Neural cell (in vitro differentiated cells): ENCODE data around the gene TAGLN. TPM values are rescaled to one million over a fixed set of nuclear protein-coding genes. Genes with fewer than 3 reads are reported as not detected.

Experiments used
- H2AFZ ChIP-seq: fragments of 200-600, 300-800 bp; sonication (generic), shearing (Covaris generic); 2 replicates; pipeline ENCODE4 v1.6.0; 2014; ENCODE audit warnings: low read depth, mild to moderate bottlenecking, antibody characterized with exemption, low read length, moderate library complexity
- H3F3A ChIP-seq: fragments of 200-600 bp; shearing (Covaris generic); 2 replicates; pipeline ENCODE4 v1.6.1; 2016; ENCODE audit warnings: mild to moderate bottlenecking, moderate library complexity, mixed read lengths, antibody characterized with exemption, low read length; ENCODE audit not compliant: insufficient read depth, poor library complexity, severe bottlenecking
- H3K27ac ChIP-seq: fragments of 200-600, 300-800 bp; sonication (generic), shearing (Covaris generic); 2 replicates; pipeline ENCODE4 v1.5.1; 2014; ENCODE audit warnings: mild to moderate bottlenecking, low read length, moderate library complexity
- H3K27me3 ChIP-seq: fragments of 300-800, 200-600 bp; sonication (generic), shearing (Covaris generic); 2 replicates; pipeline ENCODE4 v1.6.0; 2014; ENCODE audit warnings: mild to moderate bottlenecking, low read depth, low read length, moderate library complexity; ENCODE audit not compliant: insufficient read depth
- H3K36me3 ChIP-seq: fragments of 300-800, 200-600 bp; sonication (generic), shearing (Covaris generic); 2 replicates; pipeline ENCODE4 v1.5.1; 2014; ENCODE audit warnings: mild to moderate bottlenecking, antibody characterized with exemption, low read length, moderate library complexity; ENCODE audit not compliant: insufficient read depth
- H3K4me2 ChIP-seq: fragments of 300-800, 200-600 bp; sonication (generic), shearing (Covaris generic); 2 replicates; pipeline ENCODE4 v1.6.0; 2014; ENCODE audit warnings: mild to moderate bottlenecking, low read length
- H3K4me3 ChIP-seq: fragments of 300-800, 200-600 bp; sonication (generic), shearing (Covaris generic); 2 replicates; pipeline ENCODE4 v1.5.1; 2014; ENCODE audit warnings: mild to moderate bottlenecking, low read length, moderate library complexity
- H3K79me2 ChIP-seq: fragments of 200-600 bp; shearing (Covaris generic); replicated peaks from 2 replicates; pipeline ENCODE4 v1.6.0; 2014; ENCODE audit warnings: mild to moderate bottlenecking, low read length, moderate library complexity; ENCODE audit not compliant: insufficient read depth
- H3K9ac ChIP-seq: fragments of 300-800, 200-600 bp; sonication (generic), shearing (Covaris generic); 2 replicates; pipeline ENCODE4 v1.6.1; 2016; ENCODE audit warnings: mild to moderate bottlenecking, low read length, mixed read lengths
- H3K9me2 ChIP-seq: fragments of 200-600 bp; shearing (Covaris generic); 2 replicates; pipeline ENCODE4 v1.6.1; 2016; ENCODE audit warnings: mild to moderate bottlenecking, low read length, mixed read lengths; ENCODE audit not compliant: insufficient read depth
- H3K9me3 ChIP-seq: fragments of 200-600, 300-800 bp; sonication (generic), shearing (Covaris generic); 2 replicates; pipeline ENCODE4 v1.6.1; 2016; ENCODE audit warnings: mild to moderate bottlenecking, mixed run types, low read length, moderate library complexity, mixed read lengths
- H4K20me1 ChIP-seq: fragments of 200-600 bp; shearing (Covaris generic); 2 replicates; pipeline ENCODE4 v1.6.1; 2016; ENCODE audit warnings: mild to moderate bottlenecking, mixed run types; ENCODE audit not compliant: insufficient read depth
- EP300 ChIP-seq: fragments of 450-650 bp; conservative IDR thresholded peaks from 2 replicates; pipeline ENCODE4 v1.6.1; 2014; ENCODE audit warnings: antibody characterized with exemption, mild to moderate bottlenecking, moderate library complexity; ENCODE audit not compliant: poor library complexity, severe bottlenecking
- EZH2 ChIP-seq: fragments of 200-600, 300-800 bp; shearing (Covaris generic), sonication (generic); IDR thresholded peaks from 2 replicates; pipeline ENCODE4 v1.6.1; 2014; ENCODE audit warnings: antibody characterized with exemption, low read length, borderline replicate concordance, mild to moderate bottlenecking; ENCODE audit not compliant: insufficient read depth, poor library complexity, severe bottlenecking
- MXI1 ChIP-seq: fragments of 450-650 bp; conservative IDR thresholded peaks from 2 replicates; pipeline ENCODE4 v1.6.1; 2014; ENCODE audit warnings: antibody characterized with exemption, mild to moderate bottlenecking; ENCODE audit not compliant: poor library complexity, severe bottlenecking
- POLR2AphosphoS5 ChIP-seq: IDR thresholded peaks from 2 replicates; pipeline ENCODE4 v1.6.1; 2012
- RAD21 ChIP-seq: fragments of 450-650 bp; conservative IDR thresholded peaks from 2 replicates; pipeline ENCODE4 v1.6.1; 2014; ENCODE audit warnings: antibody characterized with exemption, mild to moderate bottlenecking, moderate library complexity
- SMC3 ChIP-seq: fragments of 450-650 bp; conservative IDR thresholded peaks from 2 replicates; pipeline ENCODE4 v1.6.1; 2014; ENCODE audit warnings: antibody characterized with exemption, mild to moderate bottlenecking, moderate library complexity; ENCODE audit not compliant: poor library complexity
- TAF1 ChIP-seq: IDR thresholded peaks from 2 replicates; pipeline ENCODE4 v1.6.1; 2012; ENCODE audit warnings: low read depth
- polyA plus RNA-seq: library from polyadenylated mRNA; depleted of rRNA; stranded (reverse); fragments of >200 nt; gene quantifications from 2 replicates; pipeline ENCODE4 v1.2.3, GENCODE V29; 2014
- TF ChIP-seq, protein P1 (sequence below): IDR thresholded peaks from 2 replicates; pipeline ENCODE4 v1.6.1; 2012; ENCODE audit warnings: borderline replicate concordance
- TF ChIP-seq, protein P2 (sequence below): fragments of 450-650 bp; IDR thresholded peaks from 2 replicates; pipeline ENCODE4 v1.5.1; 2014; ENCODE audit warnings: antibody characterized with exemption, mild to moderate bottlenecking, moderate library complexity; ENCODE audit not compliant: poor library complexity, severe bottlenecking

The TAGLN gene
- polyA plus RNA-seq, 1 donor from 2014 or later: 15.7 TPM

DNA sequence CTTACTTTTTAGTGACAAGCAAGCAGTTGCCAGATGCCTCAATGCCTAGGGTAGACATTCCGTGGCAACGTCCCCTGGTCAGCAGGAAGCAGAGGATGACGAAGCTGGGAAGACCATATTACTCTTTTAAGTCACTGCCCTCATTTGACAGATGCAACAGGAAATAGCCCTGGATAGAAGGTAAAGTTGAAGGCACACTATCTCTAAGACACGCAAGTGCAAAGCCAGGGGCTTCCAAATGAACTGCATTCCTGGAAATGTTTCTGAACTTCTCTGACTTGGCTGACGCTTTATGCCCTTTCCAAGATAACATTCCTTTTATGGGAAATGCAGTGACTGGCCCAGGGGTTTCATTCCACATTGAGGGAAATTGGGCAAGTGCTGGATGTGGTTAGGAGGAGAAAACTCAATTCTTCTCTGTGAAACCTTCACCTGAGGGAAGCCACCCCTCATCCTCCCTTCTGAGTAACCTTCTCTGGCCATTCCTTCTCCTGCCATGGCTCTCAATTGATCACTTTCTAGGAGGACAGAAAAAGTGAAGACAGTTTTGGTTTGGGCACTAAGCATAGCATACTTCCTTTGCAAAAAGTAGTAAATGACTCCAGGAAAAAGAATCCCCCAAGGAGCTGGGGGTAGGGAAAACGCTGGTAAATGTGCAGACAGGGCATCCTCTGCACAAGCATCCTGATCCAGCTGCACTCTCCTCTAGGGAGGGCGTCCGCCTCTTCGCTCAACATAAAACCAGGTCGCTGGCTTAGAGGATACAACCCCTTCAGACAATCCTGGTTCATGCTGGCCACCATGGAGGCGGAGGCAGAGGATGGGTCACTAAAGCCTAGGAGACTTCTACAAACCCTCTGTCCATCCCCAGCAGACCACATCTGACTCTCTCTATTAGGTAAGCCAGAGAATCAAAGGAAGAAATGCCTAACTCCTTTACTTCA lies 18.2 kb downstream of the TAGLN start:
- Histone ChIP-seq H4K20me1 (no peaks in the 10 kb centered on the region), H2AFZ (no peak overlapping the region), H3K79me2 (no peaks in the 10 kb centered on the region), H3K9me2 (no peaks in the 10 kb centered on the region), H3K4me3 (no peak overlapping the region), H3K27ac (no peak overlapping the region), H3K9me3 (no peaks in the 10 kb centered on the region), H3K27me3 (no peaks in the 10 kb centered on the region), H3F3A (no peaks in the 10 kb centered on the region), H3K36me3 (no peaks in the 10 kb centered on the region), H3K9ac (no peak overlapping the region), H3K4me2 (no peak overlapping the region)
- TF ChIP-seq RAD21: no peak
- no peak for TF ChIP-seq POLR2AphosphoS5
- no peak for TF ChIP-seq EZH2
- TF ChIP-seq, protein P1, sequence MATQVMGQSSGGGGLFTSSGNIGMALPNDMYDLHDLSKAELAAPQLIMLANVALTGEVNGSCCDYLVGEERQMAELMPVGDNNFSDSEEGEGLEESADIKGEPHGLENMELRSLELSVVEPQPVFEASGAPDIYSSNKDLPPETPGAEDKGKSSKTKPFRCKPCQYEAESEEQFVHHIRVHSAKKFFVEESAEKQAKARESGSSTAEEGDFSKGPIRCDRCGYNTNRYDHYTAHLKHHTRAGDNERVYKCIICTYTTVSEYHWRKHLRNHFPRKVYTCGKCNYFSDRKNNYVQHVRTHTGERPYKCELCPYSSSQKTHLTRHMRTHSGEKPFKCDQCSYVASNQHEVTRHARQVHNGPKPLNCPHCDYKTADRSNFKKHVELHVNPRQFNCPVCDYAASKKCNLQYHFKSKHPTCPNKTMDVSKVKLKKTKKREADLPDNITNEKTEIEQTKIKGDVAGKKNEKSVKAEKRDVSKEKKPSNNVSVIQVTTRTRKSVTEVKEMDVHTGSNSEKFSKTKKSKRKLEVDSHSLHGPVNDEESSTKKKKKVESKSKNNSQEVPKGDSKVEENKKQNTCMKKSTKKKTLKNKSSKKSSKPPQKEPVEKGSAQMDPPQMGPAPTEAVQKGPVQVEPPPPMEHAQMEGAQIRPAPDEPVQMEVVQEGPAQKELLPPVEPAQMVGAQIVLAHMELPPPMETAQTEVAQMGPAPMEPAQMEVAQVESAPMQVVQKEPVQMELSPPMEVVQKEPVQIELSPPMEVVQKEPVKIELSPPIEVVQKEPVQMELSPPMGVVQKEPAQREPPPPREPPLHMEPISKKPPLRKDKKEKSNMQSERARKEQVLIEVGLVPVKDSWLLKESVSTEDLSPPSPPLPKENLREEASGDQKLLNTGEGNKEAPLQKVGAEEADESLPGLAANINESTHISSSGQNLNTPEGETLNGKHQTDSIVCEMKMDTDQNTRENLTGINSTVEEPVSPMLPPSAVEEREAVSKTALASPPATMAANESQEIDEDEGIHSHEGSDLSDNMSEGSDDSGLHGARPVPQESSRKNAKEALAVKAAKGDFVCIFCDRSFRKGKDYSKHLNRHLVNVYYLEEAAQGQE: no peak
- no peak for TF ChIP-seq EP300
- TF ChIP-seq SMC3: no peak
- TF ChIP-seq MXI1: no peak
- TF ChIP-seq TAF1: no peak
- TF ChIP-seq, protein P2, sequence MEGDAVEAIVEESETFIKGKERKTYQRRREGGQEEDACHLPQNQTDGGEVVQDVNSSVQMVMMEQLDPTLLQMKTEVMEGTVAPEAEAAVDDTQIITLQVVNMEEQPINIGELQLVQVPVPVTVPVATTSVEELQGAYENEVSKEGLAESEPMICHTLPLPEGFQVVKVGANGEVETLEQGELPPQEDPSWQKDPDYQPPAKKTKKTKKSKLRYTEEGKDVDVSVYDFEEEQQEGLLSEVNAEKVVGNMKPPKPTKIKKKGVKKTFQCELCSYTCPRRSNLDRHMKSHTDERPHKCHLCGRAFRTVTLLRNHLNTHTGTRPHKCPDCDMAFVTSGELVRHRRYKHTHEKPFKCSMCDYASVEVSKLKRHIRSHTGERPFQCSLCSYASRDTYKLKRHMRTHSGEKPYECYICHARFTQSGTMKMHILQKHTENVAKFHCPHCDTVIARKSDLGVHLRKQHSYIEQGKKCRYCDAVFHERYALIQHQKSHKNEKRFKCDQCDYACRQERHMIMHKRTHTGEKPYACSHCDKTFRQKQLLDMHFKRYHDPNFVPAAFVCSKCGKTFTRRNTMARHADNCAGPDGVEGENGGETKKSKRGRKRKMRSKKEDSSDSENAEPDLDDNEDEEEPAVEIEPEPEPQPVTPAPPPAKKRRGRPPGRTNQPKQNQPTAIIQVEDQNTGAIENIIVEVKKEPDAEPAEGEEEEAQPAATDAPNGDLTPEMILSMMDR: no peak

DNA sequence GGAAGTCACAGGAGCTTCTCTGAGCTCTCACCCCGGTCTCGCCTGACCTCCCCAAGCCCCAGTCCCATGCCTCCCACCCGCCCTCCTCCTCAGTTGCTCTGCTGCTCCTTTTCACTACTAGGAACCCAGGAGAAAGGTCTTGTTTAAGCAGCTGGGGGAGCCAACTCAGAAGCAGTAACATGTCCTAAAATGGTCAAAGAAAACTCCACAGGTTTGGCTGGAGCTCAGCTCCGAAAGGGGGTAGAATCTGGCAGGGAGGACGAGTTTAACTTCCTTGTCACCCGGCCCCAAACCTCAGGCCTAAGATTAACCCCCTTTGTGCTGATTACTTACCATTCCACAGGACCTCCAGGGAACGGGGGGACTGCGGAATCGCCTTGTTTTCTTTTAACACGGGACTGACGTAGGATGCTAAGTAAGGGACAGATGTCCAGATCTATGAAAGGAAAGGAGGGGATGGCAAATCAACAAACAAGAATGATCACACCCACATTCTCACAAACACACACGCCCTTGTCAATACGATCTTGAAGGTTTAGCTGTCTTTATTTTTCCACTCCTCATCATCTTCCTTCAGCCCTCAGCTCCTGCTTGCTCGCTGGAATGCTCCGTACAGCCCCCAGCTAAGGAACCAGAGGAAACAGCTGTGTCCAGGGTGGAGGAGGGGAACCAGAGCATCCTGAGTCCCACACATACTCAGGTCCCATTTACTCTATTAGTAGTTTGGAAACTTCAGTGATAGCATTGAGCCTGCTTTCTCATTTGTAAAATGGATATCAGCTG lies 19.2 kb downstream of the TAGLN start:
- H3F3A ChIP-seq: no peaks in the 10 kb centered on the region
- no peaks in the 10 kb centered on the region for H3K9me3 ChIP-seq
- H3K9ac ChIP-seq: no peak overlapping the region
- no peak overlapping the region for H3K4me3 ChIP-seq
- H3K36me3 ChIP-seq: no peaks in the 10 kb centered on the region
- H3K4me2 ChIP-seq: no peak overlapping the region
- no peaks in the 10 kb centered on the region for H3K9me2 ChIP-seq
- no peaks in the 10 kb centered on the region for H3K79me2 ChIP-seq
- TF ChIP-seq RAD21 (no peak), EP300 (no peak), EZH2 (no peak), MXI1 (no peak)
- H3K27ac ChIP-seq: no peak overlapping the region
- no peaks in the 10 kb centered on the region for H4K20me1 ChIP-seq
- H3K27me3 ChIP-seq: no peaks in the 10 kb centered on the region
- no peak overlapping the region for H2AFZ ChIP-seq
